ENCODE results near the gene SNX11.

DNA sequence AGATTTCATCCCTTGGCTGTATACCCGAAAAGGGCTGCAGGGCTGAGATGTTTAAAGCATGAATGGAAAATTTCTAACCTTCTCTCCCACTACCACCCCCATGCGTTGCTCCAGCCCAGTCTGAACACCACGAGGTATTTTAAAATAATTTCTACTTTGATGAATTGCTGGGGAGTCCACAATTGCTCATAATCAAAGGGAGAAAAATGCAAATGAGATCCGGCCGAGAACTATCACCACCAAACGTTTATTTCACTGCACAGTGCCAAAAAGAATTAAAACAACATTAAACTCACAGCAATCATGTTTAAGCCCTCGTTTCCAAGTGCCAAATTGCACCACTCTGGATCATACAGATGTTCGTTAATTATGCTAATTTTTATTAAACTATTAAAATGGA lies 36.7 kb downstream of the SNX11 start:
- TF ChIP-seq, protein P1, sequence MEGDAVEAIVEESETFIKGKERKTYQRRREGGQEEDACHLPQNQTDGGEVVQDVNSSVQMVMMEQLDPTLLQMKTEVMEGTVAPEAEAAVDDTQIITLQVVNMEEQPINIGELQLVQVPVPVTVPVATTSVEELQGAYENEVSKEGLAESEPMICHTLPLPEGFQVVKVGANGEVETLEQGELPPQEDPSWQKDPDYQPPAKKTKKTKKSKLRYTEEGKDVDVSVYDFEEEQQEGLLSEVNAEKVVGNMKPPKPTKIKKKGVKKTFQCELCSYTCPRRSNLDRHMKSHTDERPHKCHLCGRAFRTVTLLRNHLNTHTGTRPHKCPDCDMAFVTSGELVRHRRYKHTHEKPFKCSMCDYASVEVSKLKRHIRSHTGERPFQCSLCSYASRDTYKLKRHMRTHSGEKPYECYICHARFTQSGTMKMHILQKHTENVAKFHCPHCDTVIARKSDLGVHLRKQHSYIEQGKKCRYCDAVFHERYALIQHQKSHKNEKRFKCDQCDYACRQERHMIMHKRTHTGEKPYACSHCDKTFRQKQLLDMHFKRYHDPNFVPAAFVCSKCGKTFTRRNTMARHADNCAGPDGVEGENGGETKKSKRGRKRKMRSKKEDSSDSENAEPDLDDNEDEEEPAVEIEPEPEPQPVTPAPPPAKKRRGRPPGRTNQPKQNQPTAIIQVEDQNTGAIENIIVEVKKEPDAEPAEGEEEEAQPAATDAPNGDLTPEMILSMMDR (IDR thresholded peaks at IDR 0.05; ENCODE audit: insufficient read depth, low read length) = no peak
- TF ChIP-seq POLR2AphosphoS5 (IDR thresholded peaks at IDR 0.05; ENCODE audit: low read depth) (no peak), GABPA (IDR thresholded peaks at IDR 0.05; ENCODE audit: low read depth) (no peak), REST (IDR thresholded peaks at IDR 0.05; ENCODE audit: insufficient replicate concordance, low read depth) (no peak)

Data from HL-60 (cell line).